ENCODE measurements around the gene SERINC3.

The SERINC3 gene

DNA sequence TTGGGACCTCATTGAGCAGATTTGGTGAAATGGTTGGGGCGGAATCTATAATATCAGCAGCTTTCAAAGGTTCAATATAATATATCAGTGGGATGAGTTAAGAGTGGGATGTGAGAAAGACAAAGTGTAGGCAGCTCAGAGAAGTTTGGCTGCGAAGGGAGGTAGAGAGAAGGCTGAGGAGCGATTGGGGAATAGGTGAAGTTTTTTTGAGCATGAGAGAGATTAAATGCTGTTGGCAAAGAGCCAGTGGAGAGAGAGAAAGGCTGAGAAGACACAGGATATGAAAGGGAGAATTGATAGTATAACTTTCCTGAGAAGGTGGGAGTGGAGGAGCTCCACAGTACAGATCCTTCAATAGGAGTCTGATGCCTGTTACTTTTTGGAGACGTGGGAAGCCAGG is 12.1 kb upstream of the SERINC3 start:
- H3K4me3 ChIP-seq (ENCODE audit: low read depth, low read length): no peak overlapping the region
- TF ChIP-seq, protein P1, sequence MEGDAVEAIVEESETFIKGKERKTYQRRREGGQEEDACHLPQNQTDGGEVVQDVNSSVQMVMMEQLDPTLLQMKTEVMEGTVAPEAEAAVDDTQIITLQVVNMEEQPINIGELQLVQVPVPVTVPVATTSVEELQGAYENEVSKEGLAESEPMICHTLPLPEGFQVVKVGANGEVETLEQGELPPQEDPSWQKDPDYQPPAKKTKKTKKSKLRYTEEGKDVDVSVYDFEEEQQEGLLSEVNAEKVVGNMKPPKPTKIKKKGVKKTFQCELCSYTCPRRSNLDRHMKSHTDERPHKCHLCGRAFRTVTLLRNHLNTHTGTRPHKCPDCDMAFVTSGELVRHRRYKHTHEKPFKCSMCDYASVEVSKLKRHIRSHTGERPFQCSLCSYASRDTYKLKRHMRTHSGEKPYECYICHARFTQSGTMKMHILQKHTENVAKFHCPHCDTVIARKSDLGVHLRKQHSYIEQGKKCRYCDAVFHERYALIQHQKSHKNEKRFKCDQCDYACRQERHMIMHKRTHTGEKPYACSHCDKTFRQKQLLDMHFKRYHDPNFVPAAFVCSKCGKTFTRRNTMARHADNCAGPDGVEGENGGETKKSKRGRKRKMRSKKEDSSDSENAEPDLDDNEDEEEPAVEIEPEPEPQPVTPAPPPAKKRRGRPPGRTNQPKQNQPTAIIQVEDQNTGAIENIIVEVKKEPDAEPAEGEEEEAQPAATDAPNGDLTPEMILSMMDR (conservative IDR thresholded peaks at IDR 0.05; ENCODE audit: low read depth, low read length): no peak
- DNase-seq (ENCODE audit: low read depth): no peak

DNA sequence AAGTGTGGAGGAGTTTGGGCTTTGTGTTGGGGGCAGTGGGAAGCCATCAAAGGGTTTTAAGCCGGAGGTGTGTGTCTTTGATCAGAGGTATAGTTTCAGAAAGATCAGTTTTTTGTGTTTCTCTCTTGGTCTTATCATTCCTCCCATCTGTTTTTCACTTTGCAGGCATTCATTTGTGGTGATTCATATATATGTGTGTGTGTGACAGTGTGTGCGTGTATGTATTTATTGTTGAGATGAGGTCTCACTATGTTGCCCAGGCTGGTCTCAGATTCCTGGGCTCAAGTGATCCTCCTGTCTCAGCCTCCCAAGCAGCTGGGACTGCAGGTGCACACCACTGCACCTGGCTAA is 11.1 kb upstream of the SERINC3 start:
- TF ChIP-seq, protein P1 (conservative IDR thresholded peaks at IDR 0.05; ENCODE audit: low read depth, low read length): no peak
- DNase-seq (ENCODE audit: low read depth): peak; percentile 56

DNA sequence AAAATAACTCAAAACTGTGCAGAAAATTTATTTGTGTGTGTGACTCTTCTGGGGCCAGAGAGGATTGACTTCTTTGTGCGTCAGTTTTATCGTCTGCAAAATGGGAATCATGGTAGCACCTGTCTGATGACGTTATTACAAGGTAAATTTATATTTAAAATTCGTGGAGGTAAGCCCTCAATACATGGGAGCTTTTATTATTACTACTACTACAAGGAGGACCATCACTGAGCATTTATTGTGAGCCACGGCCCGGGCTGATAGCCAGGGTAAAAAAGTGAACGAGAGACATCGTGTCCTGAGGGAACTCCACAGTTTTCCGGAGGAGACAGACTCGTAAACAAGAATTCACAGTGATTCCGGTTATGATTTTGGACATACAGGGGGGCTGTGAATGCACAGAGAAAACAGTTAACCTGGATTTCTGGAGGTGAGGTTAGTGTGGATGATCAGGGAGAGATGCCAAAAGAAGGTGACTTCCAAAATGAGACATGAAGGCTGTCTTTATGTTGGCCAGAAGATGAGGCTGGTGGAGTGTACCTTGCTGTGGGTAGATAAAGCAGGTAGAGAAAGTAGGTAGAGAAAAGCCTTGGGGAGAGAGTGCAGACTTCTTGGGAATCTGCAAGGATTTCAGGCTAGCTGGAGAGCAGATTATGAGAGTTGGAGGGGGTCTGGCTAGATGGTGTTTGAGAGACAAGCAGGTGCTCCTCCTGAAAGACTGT is 10.6 kb upstream of the SERINC3 start:
- peak overlapping the region; percentile 76 for H3K4me3 ChIP-seq (ENCODE audit: low read depth, low read length)
- DNase-seq (ENCODE audit: low read depth): no peak
- TF ChIP-seq, protein P1 (conservative IDR thresholded peaks at IDR 0.05; ENCODE audit: low read depth, low read length): no peak

More for the DNA sequence above, 11.1 kb upstream of the SERINC3 start:
- H3K4me3 ChIP-seq (ENCODE audit: low read depth, low read length): peak overlapping the region; percentile 76

DNA sequence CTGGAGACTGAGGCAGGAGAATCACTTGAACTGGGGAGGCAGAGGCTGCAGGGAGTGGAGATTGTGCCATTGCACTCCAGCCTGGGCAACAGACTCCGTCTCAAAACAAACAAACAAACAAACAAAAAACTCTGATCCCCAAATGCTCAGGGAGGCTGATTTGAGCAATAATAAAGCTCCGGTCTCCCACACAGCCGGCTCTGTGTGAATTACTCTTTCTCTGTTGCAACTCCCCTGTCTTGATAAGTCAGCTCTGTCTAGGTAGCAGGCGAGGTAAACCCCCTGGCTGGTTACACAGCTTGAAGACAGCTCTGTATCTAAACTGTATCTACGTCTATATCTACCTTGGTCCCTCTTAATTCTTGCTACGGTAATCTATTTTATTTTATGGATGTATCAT is 6.4 kb upstream of the SERINC3 start:
- TF ChIP-seq, protein P1 (conservative IDR thresholded peaks at IDR 0.05; ENCODE audit: low read depth, low read length): no peak
- no peak for DNase-seq (ENCODE audit: low read depth)

DNA sequence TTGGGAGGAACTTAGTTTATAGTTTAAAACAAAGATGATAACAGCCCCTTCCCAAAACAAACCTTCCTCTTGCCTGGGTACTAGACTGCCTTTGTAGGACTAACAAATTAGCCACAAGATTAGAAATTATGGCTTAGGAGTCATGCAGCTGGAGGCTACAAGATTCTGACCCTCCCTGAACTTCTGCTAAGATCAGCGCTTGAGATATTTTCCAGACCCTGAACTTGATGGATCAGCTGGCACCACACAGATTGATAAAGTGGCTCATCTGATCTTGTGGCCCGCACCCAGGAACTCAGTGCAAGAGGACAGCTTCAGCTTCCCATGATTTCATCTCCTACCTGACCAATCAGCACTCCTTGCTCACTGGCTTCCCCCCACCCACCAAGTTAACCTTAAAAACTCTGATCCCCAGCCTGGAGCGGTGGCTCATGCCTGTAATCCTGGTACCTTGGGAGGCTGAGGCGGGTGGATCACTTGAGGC is 5.9 kb upstream of the SERINC3 start:
- TF ChIP-seq, protein P1 (conservative IDR thresholded peaks at IDR 0.05; ENCODE audit: low read depth, low read length): no peak
- DNase-seq (ENCODE audit: low read depth): no peak
- H3K4me3 ChIP-seq (ENCODE audit: low read depth, low read length): no peak overlapping the region

More for the DNA sequence above, 6.4 kb upstream of the SERINC3 start:
- no peak overlapping the region for H3K4me3 ChIP-seq (ENCODE audit: low read depth, low read length)

DNA sequence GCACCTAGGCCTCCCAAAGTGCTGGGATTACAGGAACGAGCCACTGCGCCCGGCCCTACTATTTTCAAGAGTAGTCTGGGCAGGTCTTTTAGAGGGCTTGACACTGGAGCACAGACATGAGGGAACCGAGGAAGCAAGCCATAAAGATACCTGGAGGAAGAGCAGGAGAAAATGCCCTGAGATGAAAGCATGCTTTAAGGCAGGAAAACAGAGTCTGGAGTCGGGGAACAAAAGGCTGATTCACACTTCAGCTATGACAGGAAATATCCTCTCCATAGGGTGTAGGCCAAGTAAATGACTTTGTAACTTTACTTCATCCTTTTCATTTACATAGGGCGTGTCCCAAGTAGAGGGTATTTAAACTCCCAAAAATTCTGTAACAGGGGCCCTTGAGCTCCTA is 4.3 kb upstream of the SERINC3 start:
- TF ChIP-seq, protein P1 (conservative IDR thresholded peaks at IDR 0.05; ENCODE audit: low read depth, low read length): no peak
- no peak overlapping the region for H3K4me3 ChIP-seq (ENCODE audit: low read depth, low read length)
- peak; percentile 65 for DNase-seq (ENCODE audit: low read depth)

DNA sequence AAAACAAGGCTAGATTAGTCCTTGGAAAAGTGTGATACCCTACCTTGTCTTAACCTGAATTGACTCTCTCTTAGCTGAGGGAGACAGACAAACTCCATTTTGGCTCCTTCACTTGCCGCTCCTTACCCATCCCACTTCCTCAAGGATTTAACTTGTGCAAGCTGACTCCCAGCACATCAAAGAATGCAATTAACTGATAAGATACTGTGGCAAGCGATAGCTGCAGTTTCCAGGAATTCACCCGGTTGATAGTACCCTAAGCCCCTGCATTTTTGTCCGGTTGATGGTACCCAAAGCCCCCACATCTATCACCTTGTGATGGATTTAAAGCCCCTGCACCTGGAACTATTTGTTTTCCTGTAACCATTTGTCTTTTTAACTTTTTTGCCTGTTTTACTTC is 1.9 kb upstream of the SERINC3 start:
- no peak overlapping the region for H3K4me3 ChIP-seq (ENCODE audit: low read depth, low read length)
- TF ChIP-seq, protein P1 (conservative IDR thresholded peaks at IDR 0.05; ENCODE audit: low read depth, low read length): no peak
- DNase-seq (ENCODE audit: low read depth): no peak
